Measurements from ENCODE around the gene USP2. TPM values are rescaled to one million over a fixed set of nuclear protein-coding genes. Genes with fewer than 3 reads are reported as not detected.

USP2 gene
- total RNA-seq, 1 donor from 2014 or later, result 3.4 TPM

GRCh38 chr11:119368121-119369034, 13.1 kb downstream of the USP2 start:
- no peak for TF ChIP-seq CTCF (conservative IDR thresholded peaks at IDR 0.05)
- no peaks in the 10 kb centered on the region for H3K9me3 Mint-ChIP-seq
- H3K27ac Mint-ChIP-seq (ENCODE audit: unreplicated experiment), result no peak overlapping the region
- peaks cover 41% of the 10 kb centered on the region for H3K4me1 Mint-ChIP-seq
- H3K36me3 Mint-ChIP-seq (ENCODE audit: low read depth), result no peaks in the 10 kb centered on the region
- H3K4me3 Mint-ChIP-seq, result no peak overlapping the region
- H3K27me3 Mint-ChIP-seq (ENCODE audit: low read depth), result peaks cover 31% of the 10 kb centered on the region
- no peak for DNase-seq (ENCODE audit: low read depth, low spot score)

GRCh38 chr11:119367661-119368120, 13.8 kb downstream of the USP2 start:
- no peak overlapping the region for H3K4me3 Mint-ChIP-seq
- peaks cover 41% of the 10 kb centered on the region for H3K4me1 Mint-ChIP-seq
- no peaks in the 10 kb centered on the region for H3K36me3 Mint-ChIP-seq (ENCODE audit: low read depth)
- DNase-seq (ENCODE audit: low read depth, low spot score), result no peak
- H3K27ac Mint-ChIP-seq (ENCODE audit: unreplicated experiment), result no peak overlapping the region
- peaks cover 37% of the 10 kb centered on the region for H3K27me3 Mint-ChIP-seq (ENCODE audit: low read depth)
- TF ChIP-seq CTCF (conservative IDR thresholded peaks at IDR 0.05), result no peak
- H3K9me3 Mint-ChIP-seq, result no peaks in the 10 kb centered on the region

- Mint-ChIP-seq H3K9me3 (no peaks in the 10 kb centered on the region), H3K27me3 (ENCODE audit: low read depth) (peaks cover 44% of the 10 kb centered on the region), H3K36me3 (ENCODE audit: low read depth) (no peaks in the 10 kb centered on the region), H3K4me1 (peaks cover 43% of the 10 kb centered on the region), H3K4me3 (no peak overlapping the region), H3K27ac (ENCODE audit: unreplicated experiment) (no peak overlapping the region)
- DNase-seq (ENCODE audit: low read depth, low spot score), result no peak
- TF ChIP-seq CTCF (conservative IDR thresholded peaks at IDR 0.05), result no peak
These were observed 14.5 kb downstream of the USP2 start for GRCh38 chr11:119366690-119367620.

- Mint-ChIP-seq H3K27ac (ENCODE audit: unreplicated experiment) (no peak overlapping the region), H3K27me3 (ENCODE audit: low read depth) (peaks cover 43% of the 10 kb centered on the region), H3K36me3 (ENCODE audit: low read depth) (no peaks in the 10 kb centered on the region), H3K9me3 (no peaks in the 10 kb centered on the region), H3K4me1 (peaks cover 35% of the 10 kb centered on the region), H3K4me3 (peak overlapping the region; percentile 66)
- DNase-seq (ENCODE audit: low read depth, low spot score), result no peak
- TF ChIP-seq CTCF (conservative IDR thresholded peaks at IDR 0.05), result no peak
These were observed 16.4 kb downstream of the USP2 start for GRCh38 chr11:119365071-119365591.

GRCh38 chr11:119363851-119364590, 17.5 kb downstream of the USP2 start:
- H3K4me3 Mint-ChIP-seq, result peak overlapping the region; percentile 87
- DNase-seq (ENCODE audit: low read depth, low spot score), result peak; percentile 51
- no peaks in the 10 kb centered on the region for H3K36me3 Mint-ChIP-seq (ENCODE audit: low read depth)
- H3K27ac Mint-ChIP-seq (ENCODE audit: unreplicated experiment), result no peak overlapping the region
- peaks cover 28% of the 10 kb centered on the region for H3K4me1 Mint-ChIP-seq
- H3K27me3 Mint-ChIP-seq (ENCODE audit: low read depth), result peaks cover 46% of the 10 kb centered on the region
- no peak for TF ChIP-seq CTCF (conservative IDR thresholded peaks at IDR 0.05)
- H3K9me3 Mint-ChIP-seq, result no peaks in the 10 kb centered on the region

Data from neural crest cell (in vitro differentiated cells).